ENCODE data around the gene NRL.

NRL gene

GRCh38 chr14:24083462-24083861 is 31.3 kb downstream of the NRL start:
- Histone ChIP-seq H3K27ac (no peak overlapping the region), H3K9me3 (ENCODE audit: control insufficient read depth, low read length) (no peaks in the 10 kb centered on the region), H3K27me3 (ENCODE audit: control insufficient read depth, insufficient read depth, low read length) (no peaks in the 10 kb centered on the region), H3K4me3 (ENCODE audit: low read depth, low read length) (no peak overlapping the region), H2AFZ (no peak overlapping the region), H3K9ac (no peak overlapping the region), H3K79me2 (no peaks in the 10 kb centered on the region), H3K36me3 (ENCODE audit: control insufficient read depth, insufficient read depth, low read length) (no peaks in the 10 kb centered on the region), H3K4me1 (peaks cover 24% of the 10 kb centered on the region), H3K4me2 (ENCODE audit: low read length) (no peak overlapping the region)
- no peak for TF ChIP-seq CTCF (IDR thresholded peaks at IDR 0.05)

- no peak overlapping the region for H3K4me3 ChIP-seq (ENCODE audit: low read depth, low read length)
- H2AFZ ChIP-seq, result peak overlapping the region; percentile 96
- TF ChIP-seq CTCF (IDR thresholded peaks at IDR 0.05), result no peak
- no peaks in the 10 kb centered on the region for H3K9me3 ChIP-seq (ENCODE audit: control insufficient read depth, low read length)
- no peaks in the 10 kb centered on the region for H3K27me3 ChIP-seq (ENCODE audit: control insufficient read depth, insufficient read depth, low read length)
- peaks cover 24% of the 10 kb centered on the region for H3K4me1 ChIP-seq
- H3K9ac ChIP-seq, result no peak overlapping the region
- H3K4me2 ChIP-seq (ENCODE audit: low read length), result no peak overlapping the region
- no peaks in the 10 kb centered on the region for H3K36me3 ChIP-seq (ENCODE audit: control insufficient read depth, insufficient read depth, low read length)
- H3K27ac ChIP-seq, result peak overlapping the region; percentile 97
- H3K79me2 ChIP-seq, result no peaks in the 10 kb centered on the region
Measured at GRCh38 chr14:24082411-24083080, 32.2 kb downstream of the NRL start.

- Histone ChIP-seq H3K4me2 (ENCODE audit: low read length) (peak overlapping the region; percentile 85), H3K36me3 (ENCODE audit: control insufficient read depth, insufficient read depth, low read length) (no peaks in the 10 kb centered on the region), H3K4me1 (peaks cover 24% of the 10 kb centered on the region), H3K27ac (peak overlapping the region; percentile 97), H3K27me3 (ENCODE audit: control insufficient read depth, insufficient read depth, low read length) (no peaks in the 10 kb centered on the region), H3K9me3 (ENCODE audit: control insufficient read depth, low read length) (no peaks in the 10 kb centered on the region), H3K4me3 (ENCODE audit: low read depth, low read length) (peak overlapping the region; percentile 61), H3K9ac (peak overlapping the region; percentile 92), H3K79me2 (no peaks in the 10 kb centered on the region), H2AFZ (peak overlapping the region; percentile 96)
- TF ChIP-seq CTCF (IDR thresholded peaks at IDR 0.05), result no peak
Measured at GRCh38 chr14:24081739-24082211, 33.0 kb downstream of the NRL start.

- H3K4me3 ChIP-seq (ENCODE audit: low read depth, low read length), result peak overlapping the region; percentile 61
- peak overlapping the region; percentile 92 for H3K9ac ChIP-seq
- H3K36me3 ChIP-seq (ENCODE audit: control insufficient read depth, insufficient read depth, low read length), result no peaks in the 10 kb centered on the region
- no peaks in the 10 kb centered on the region for H3K79me2 ChIP-seq
- no peaks in the 10 kb centered on the region for H3K27me3 ChIP-seq (ENCODE audit: control insufficient read depth, insufficient read depth, low read length)
- peak overlapping the region; percentile 97 for H3K27ac ChIP-seq
- no peaks in the 10 kb centered on the region for H3K9me3 ChIP-seq (ENCODE audit: control insufficient read depth, low read length)
- no peak for TF ChIP-seq CTCF (IDR thresholded peaks at IDR 0.05)
- peak overlapping the region; percentile 96 for H2AFZ ChIP-seq
- H3K4me1 ChIP-seq, result peaks cover 25% of the 10 kb centered on the region
- H3K4me2 ChIP-seq (ENCODE audit: low read length), result peak overlapping the region; percentile 85
Measured at GRCh38 chr14:24080888-24081738, 33.6 kb downstream of the NRL start.
